ENCODE data around the gene G6PC3.

DNA sequence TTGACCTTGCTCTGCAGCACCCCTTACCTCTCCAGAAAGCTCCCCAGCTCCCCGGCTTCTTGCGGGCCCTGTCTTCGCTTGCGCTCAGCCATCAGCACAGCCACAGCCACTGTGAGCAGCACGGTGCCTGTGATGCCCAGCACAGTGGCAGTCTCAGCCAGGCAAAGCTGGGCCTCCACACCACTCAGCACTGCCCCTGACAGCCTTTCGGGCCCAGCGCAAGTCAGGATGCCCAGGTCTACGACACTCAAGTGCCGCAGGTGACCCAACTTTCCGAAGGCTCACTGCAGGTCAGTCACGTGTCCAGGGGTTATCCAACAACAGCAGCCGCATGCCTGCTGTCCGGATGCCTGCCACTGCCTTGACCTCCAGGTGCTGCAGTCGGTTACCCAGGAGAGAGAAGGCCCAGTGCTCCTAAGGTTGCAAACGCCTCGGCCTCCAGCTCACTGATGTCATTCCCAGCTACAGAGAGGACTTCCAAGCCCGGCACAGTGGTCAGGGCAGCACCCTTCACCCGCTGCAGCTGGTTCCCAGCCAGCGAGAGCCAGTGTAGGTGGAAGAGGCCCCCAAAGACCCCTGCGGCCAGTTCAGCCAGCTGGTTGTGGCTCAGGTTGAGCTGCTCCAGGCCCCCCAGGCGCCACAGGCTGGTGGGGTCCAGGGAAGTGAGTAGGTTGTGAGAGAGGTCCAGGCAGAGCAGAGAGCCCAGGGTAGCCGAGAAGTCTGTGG lies 46.8 kb upstream of the G6PC3 start:
- TF ChIP-seq ZFP3 (CRISPR knock-in tag; IDR thresholded peaks at IDR 0.05) = no peak
- no peak for TF ChIP-seq ZNF70 (CRISPR knock-in tag; IDR thresholded peaks at IDR 0.05)
- TF ChIP-seq CSDC2 (CRISPR knock-in tag; IDR thresholded peaks at IDR 0.05) = no peak
- no peak for TF ChIP-seq ARNTL (CRISPR knock-in tag; IDR thresholded peaks at IDR 0.05; ENCODE audit: borderline replicate concordance, low read depth)
- no peak for TF ChIP-seq ZFP30 (CRISPR knock-in tag; IDR thresholded peaks at IDR 0.05)
- TF ChIP-seq RARB (CRISPR knock-in tag; IDR thresholded peaks at IDR 0.05) = no peak
- no peak for TF ChIP-seq BACH2 (CRISPR knock-in tag; IDR thresholded peaks at IDR 0.05; ENCODE audit: borderline replicate concordance)
- TF ChIP-seq, protein P1, sequence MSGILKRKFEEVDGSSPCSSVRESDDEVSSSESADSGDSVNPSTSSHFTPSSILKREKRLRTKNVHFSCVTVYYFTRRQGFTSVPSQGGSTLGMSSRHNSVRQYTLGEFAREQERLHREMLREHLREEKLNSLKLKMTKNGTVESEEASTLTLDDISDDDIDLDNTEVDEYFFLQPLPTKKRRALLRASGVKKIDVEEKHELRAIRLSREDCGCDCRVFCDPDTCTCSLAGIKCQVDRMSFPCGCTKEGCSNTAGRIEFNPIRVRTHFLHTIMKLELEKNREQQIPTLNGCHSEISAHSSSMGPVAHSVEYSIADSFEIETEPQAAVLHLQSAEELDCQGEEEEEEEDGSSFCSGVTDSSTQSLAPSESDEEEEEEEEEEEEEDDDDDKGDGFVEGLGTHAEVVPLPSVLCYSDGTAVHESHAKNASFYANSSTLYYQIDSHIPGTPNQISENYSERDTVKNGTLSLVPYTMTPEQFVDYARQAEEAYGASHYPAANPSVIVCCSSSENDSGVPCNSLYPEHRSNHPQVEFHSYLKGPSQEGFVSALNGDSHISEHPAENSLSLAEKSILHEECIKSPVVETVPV (CRISPR knock-in tag; IDR thresholded peaks at IDR 0.05) = no peak
- TF ChIP-seq GLIS3 (CRISPR knock-in tag; IDR thresholded peaks at IDR 0.05) = no peak
- no peak for TF ChIP-seq ISL1 (CRISPR knock-in tag; IDR thresholded peaks at IDR 0.05)
- no peak for TF ChIP-seq PPARA (CRISPR knock-in tag; IDR thresholded peaks at IDR 0.05; ENCODE audit: borderline replicate concordance)
- TF ChIP-seq, protein P2, sequence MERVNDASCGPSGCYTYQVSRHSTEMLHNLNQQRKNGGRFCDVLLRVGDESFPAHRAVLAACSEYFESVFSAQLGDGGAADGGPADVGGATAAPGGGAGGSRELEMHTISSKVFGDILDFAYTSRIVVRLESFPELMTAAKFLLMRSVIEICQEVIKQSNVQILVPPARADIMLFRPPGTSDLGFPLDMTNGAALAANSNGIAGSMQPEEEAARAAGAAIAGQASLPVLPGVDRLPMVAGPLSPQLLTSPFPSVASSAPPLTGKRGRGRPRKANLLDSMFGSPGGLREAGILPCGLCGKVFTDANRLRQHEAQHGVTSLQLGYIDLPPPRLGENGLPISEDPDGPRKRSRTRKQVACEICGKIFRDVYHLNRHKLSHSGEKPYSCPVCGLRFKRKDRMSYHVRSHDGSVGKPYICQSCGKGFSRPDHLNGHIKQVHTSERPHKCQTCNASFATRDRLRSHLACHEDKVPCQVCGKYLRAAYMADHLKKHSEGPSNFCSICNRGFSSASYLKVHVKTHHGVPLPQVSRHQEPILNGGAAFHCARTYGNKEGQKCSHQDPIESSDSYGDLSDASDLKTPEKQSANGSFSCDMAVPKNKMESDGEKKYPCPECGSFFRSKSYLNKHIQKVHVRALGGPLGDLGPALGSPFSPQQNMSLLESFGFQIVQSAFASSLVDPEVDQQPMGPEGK (CRISPR knock-in tag; IDR thresholded peaks at IDR 0.05; ENCODE audit: borderline replicate concordance) = no peak

All from SK-N-SH treated with all-trans-retinoic acid at 6 μM for 48 hours (cell line).